Uterus (tissue), 2 donors: ENCODE data around the gene CDC42BPG.

Experiments
- POLR2A ChIP-seq, 2 donors: fragments of 450-650 bp; IDR thresholded peaks; one replicate each; pipeline ENCODE4 v1.6.1; 2016; ENCODE audit warnings: antibody characterized with exemption in 2 of 2, mild to moderate bottlenecking in 1 of 2, moderate library complexity in 1 of 2
- TF ChIP-seq, protein P1 (sequence below), 4 experiments: fragments of 200-600 bp in 2 of 4; fragments of 450-650 bp in 2 of 4; sonication (generic) in 2 of 4; IDR thresholded peaks; one replicate each; pipeline ENCODE4 v1.5.1; 2016 to 2019; ENCODE audit warnings: antibody characterized with exemption in 4 of 4, mild to moderate bottlenecking in 2 of 4, moderate library complexity in 1 of 4

DNA sequence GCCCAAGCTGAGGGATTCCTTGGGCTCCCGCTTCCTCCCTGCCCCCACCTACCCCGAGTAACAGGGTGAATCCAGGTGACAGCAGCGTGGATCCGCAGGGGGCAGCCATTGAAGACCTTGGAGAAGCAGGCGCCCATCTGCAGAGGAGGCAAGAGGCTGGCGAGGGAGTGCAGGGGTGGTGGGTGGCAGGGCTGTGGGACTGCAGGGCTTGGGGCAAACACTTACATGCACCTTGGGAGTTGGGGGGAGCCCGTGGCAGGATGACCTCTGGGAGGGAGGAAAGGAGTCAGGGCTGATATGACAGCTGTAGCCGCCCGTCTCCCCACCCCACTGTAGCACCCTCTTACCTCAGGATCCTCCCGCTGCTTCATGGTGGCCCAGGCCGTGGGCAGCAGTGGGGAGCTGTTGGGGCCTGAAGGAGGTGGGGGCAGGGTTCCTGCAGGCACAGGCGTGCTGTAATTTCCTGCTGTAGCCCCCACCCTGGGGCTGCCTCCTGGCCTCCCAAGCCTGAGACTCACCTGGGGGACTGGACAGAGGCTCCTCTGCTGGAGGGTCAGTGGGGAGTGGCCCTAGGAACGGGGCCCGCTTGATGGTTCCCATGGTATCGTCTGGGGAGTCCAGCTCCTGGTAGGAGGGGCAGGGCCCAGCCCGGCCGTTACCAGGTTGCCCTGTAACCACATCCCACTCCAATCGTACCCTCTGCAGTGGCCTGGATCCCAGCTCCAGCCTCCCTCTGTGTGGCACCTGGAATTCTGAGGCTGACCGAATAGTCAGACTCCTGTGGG, 47.5 kb downstream of the CDC42BPG start:
- TF ChIP-seq POLR2A (IDR thresholded peaks at IDR 0.05) = no peak
- TF ChIP-seq, protein P1, sequence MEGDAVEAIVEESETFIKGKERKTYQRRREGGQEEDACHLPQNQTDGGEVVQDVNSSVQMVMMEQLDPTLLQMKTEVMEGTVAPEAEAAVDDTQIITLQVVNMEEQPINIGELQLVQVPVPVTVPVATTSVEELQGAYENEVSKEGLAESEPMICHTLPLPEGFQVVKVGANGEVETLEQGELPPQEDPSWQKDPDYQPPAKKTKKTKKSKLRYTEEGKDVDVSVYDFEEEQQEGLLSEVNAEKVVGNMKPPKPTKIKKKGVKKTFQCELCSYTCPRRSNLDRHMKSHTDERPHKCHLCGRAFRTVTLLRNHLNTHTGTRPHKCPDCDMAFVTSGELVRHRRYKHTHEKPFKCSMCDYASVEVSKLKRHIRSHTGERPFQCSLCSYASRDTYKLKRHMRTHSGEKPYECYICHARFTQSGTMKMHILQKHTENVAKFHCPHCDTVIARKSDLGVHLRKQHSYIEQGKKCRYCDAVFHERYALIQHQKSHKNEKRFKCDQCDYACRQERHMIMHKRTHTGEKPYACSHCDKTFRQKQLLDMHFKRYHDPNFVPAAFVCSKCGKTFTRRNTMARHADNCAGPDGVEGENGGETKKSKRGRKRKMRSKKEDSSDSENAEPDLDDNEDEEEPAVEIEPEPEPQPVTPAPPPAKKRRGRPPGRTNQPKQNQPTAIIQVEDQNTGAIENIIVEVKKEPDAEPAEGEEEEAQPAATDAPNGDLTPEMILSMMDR (IDR thresholded peaks at IDR 0.05) = no peak
